ENCODE results near the gene GRK1.
A peak's percentile ranks its signal among the peaks of the same experiment; 100 is the strongest.
"Not testable (repeated sequence)": the region's sequence is repeated elsewhere in the genome, so short reads cannot be mapped to it uniquely, and the experiment has no call there.

Gene GRK1

DNA sequence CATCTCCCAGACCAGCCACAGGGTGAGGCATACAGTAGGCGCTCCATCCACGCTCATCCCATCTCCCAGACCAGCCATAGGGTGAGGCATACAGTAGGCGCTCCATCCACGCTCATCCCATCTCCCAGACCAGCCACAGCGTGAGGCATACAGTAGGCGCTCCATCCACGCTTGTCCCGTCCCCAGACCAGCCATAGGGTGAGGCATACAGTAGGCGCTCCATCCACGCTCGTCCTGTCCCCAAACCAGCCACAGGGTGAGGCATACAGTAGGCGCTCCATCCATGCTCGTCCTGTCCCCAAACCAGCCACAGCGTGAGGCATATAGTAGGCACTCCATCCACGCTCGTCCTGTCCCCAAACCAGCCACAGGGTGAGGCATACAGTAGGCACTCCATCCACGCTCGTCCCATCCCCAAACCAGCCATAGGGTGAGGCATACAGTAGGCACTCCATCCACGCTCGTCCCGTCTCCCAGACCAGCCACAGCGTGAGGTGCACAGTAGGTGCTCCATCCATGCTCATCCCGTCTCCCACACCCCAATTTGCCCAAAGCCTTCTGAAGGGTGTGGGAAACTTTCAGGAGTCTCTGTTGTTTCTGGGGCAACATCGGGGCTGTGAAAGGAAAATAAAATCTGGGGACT is 78.6 kb downstream of the GRK1 start:
- not testable (repeated sequence) for DNase-seq

GRCh38 chr13:113746143-113746525 is 79.1 kb downstream of the GRK1 start:
- DNase-seq = no peak

- no peak for DNase-seq
Measured at GRCh38 chr13:113746671-113747070, 79.7 kb downstream of the GRK1 start.

- no peak for DNase-seq
Measured at GRCh38 chr13:113747291-113747833, 80.3 kb downstream of the GRK1 start.

GRCh38 chr13:113748101-113748861 is 81.3 kb downstream of the GRK1 start:
- no peak for DNase-seq

- DNase-seq = no peak
Measured at GRCh38 chr13:113748862-113749451, 81.9 kb downstream of the GRK1 start.

- DNase-seq = no peak
Measured at GRCh38 chr13:113749507-113749906, 82.5 kb downstream of the GRK1 start.

GRCh38 chr13:113749967-113750366 is 82.9 kb downstream of the GRK1 start:
- no peak for DNase-seq

- DNase-seq = no peak
Measured at GRCh38 chr13:113750554-113751399, 83.8 kb downstream of the GRK1 start.

DNA sequence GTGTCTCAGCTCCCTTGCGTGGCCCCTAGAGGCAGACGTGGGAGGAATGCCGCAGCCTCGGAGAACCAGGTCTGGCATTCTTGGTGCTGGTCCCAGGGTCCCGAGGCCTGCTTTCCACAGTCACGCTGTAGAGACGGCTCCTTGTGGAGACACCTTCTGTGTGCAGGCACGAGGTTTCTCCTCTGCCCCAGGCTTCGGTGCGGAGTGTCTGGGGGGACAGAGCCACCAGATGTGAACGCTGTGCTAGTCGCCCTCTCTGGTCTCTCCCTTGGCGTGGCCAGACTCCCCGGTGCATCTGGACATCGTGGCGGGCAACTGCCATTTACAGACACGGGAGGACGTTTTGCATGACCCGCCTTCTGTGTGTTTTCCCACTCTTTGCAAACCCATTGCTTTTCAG is 84.5 kb downstream of the GRK1 start:
- no peak for DNase-seq

DNA sequence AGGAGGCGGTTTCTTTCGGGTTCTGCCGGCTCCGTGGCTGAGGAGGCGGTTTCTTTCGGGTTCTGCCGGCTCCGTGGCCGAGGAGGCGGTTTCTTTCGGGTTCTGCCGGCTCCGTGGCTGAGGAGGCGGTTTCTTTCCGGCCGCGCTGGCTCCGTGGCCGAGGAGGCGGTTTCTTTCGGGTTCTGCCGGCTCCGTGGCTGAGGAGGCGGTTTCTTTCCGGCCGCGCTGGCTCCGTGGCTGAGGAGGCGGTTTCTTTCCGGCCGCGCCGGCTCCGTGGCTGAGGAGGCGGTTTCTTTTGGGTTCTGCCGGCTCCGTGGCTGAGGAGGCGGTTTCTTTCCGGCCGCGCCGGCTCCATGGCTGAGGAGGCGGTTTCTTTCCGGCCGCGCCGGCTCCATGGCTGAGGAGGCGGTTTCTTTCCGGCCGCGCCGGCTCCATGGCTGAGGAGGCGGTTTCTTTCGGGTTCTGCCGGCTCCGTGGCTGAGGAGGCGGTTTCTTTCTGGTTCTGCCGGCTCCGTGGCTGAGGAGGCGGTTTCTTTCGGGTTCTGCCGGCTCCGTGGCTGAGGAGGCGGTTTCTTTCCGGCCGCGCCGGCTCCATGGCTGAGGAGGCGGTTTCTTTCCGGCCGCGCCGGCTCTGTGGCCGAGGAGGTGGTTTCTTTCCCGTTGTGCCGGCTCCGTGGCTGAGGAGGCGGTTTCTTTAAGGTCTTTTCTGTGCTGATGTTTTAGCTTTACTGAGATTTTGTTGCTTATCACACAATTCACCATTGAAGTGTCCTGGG is 85.4 kb downstream of the GRK1 start:
- not testable (repeated sequence) for DNase-seq

GRCh38 chr13:113753171-113753570 is 86.2 kb downstream of the GRK1 start:
- no peak for DNase-seq

GRCh38 chr13:113754242-113754641 is 87.2 kb downstream of the GRK1 start:
- DNase-seq = no peak

DNA sequence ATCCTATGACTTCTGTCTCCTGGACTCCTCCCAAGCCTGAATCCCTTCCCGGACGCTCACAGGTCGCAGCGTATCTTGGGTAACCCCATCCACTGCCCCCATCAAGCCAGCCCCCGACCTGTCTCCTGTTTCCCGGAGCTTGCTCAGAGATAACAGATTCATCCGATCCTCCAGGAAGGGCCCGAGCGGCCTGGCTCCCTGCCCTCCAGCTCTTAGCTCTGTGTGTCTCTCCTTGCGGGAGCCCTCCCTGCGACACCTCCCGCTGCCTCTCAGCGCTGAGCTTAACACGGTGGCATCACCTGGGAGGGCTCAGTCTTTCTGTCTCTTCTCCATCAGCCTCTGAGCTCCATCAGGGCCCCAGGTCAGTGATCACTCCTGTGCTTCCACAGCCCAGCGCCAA is 87.7 kb downstream of the GRK1 start:
- DNase-seq = no peak

DNA sequence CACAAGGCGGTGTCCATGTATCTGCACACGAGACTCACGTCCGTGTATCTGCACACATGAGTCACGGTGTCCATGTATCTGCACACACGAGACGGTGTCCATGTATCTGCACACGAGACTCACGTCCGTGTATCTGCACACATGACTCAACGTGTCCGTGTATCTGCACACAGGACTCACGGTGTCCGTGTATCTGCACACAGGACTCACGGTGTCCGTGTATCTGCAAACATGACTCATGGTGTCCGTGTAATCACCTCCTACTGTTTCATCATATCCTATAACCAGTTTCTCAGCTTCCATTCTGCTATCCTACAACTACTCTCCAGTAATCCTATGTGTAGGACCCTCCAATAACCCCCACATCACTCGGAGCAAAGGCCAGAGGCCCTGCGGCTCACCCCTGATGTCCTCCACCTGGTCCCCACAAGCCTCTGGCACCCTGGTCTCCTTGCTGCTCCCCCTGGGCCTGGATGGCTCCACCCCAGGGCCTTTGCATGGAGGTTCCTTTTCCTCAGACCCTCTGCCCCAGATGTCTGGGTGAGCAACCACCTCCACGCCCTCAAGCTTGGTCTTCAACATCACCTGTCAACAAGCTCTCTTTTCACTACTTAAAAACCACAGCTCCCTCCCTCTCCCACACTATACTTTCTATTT is 89.5 kb downstream of the GRK1 start:
- no peak for DNase-seq

DNA sequence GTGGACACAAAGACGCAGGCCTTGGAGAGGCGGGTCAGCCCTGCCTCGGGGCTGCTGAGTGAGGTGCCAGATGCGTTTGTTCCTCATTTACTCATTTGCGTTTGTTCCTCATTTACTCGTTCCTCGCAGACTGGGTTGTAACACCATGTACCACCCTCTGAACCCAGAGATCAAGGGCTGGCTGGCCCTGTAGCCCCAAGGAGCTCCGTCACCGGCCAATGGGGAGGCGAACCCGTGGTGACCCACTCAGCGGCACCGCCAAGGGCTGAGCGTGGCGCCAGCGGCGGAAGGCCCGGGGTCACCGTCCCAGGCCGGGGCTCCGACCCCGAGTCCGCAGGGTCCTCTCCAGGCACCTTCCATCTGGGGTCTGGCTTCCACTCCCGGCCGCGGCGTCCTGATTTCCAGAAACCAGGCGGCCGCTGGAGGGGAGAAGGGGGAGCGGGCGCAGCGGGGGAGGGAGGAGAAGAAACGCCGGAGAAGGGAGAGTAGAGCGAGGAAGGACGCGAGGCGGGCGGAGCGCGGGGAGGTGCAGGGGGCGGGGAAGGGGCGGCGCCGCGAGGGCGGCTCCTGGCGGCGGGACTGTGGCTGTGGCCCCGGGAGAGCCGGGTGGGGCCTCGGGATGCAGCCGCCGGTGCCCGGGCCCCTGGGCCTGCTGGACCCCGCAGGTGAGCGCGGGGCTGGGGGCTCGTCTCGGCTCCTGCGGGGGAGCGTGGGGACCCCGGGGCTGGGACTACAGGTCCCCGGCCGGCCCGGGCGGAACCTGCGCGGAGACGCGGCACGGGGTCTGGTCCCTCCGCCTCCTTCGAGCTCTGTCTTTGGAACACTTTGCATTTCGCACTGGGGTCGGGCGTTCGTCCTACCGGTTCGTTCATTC is 91.9 kb downstream of the GRK1 start, which contains the start of gene TMEM255B:
Gene TMEM255B (plus strand): TSS at position 576 of the 874 bp plus-strand sequence. CDS start 44 bp downstream, at position 620.
- peak; percentile 89 for DNase-seq

GRCh38 chr13:113759525-113760137 is 92.6 kb downstream of the GRK1 start:
- no peak for DNase-seq

- no peak for DNase-seq
Measured at GRCh38 chr13:113761136-113761535, 94.1 kb downstream of the GRK1 start.

DNA sequence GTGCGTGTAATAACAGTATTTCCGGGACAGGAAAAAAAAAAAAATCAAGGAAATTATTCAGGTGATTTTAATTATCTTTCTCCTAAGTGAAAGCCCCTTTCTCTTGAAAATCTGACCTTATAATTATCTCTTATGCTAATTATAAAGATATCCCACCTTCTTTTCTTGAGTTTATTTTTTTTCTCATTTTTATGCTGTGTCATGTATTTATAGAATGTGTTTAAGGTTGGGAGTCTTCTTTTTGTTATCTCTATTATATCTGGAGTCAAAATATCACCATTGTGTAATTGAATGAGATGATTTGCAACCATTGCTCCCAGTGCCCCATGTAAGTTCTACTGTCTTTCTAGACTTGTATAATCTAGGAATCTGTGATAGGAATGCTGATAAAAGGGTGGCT is 95.1 kb downstream of the GRK1 start:
- no peak for DNase-seq

DNA sequence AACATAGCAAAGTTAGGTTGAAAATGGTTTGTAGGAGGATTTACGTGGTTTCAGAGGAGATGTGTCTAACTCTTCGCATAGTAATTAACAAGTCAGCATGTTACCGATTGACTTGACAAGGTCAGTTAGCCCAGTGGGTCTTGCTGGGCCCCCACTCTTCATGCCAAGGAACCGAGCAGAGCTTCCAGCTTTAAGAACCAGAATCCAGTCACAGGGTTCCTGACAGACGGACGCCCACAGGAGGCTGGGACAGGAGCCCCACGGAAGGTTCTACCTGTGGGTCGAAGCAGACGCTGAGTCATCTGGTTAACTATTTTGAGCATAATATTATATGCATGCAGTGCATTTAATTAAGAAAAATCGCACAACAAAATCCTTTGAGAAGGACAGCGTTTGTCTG is 95.5 kb downstream of the GRK1 start:
- DNase-seq = no peak
